Measurements from ENCODE around the gene GAREM2.

Gene GAREM2

DNA sequence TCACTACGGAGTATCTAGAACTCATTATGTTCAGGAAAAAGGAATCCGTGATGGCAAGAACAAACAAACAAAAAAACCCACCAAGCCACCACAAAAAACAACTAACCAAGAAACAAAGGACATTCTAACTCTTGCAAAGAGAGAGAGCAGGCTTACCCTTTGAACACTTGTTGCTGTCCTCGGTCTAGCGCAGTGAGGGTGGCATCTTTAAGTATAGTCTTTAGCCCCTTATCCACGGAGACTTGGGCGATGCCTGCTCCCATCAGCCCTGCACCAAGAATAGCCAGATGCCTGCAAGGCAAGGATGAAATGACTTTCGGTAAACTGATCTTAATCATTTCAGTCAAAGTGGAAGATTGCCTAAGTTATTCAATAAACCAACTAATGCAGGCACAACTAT lies 31.0 kb downstream of the GAREM2 start:
- no peak overlapping the region for H3K4me3 ChIP-seq (replicated peaks; ENCODE audit: low read depth, low read length)
- no peak for DNase-seq (ENCODE audit: extremely low read depth, low read depth)
- TF ChIP-seq, protein P1, sequence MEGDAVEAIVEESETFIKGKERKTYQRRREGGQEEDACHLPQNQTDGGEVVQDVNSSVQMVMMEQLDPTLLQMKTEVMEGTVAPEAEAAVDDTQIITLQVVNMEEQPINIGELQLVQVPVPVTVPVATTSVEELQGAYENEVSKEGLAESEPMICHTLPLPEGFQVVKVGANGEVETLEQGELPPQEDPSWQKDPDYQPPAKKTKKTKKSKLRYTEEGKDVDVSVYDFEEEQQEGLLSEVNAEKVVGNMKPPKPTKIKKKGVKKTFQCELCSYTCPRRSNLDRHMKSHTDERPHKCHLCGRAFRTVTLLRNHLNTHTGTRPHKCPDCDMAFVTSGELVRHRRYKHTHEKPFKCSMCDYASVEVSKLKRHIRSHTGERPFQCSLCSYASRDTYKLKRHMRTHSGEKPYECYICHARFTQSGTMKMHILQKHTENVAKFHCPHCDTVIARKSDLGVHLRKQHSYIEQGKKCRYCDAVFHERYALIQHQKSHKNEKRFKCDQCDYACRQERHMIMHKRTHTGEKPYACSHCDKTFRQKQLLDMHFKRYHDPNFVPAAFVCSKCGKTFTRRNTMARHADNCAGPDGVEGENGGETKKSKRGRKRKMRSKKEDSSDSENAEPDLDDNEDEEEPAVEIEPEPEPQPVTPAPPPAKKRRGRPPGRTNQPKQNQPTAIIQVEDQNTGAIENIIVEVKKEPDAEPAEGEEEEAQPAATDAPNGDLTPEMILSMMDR (IDR thresholded peaks at IDR 0.05; ENCODE audit: low read depth, low read length, missing control alignments) = no peak

DNA sequence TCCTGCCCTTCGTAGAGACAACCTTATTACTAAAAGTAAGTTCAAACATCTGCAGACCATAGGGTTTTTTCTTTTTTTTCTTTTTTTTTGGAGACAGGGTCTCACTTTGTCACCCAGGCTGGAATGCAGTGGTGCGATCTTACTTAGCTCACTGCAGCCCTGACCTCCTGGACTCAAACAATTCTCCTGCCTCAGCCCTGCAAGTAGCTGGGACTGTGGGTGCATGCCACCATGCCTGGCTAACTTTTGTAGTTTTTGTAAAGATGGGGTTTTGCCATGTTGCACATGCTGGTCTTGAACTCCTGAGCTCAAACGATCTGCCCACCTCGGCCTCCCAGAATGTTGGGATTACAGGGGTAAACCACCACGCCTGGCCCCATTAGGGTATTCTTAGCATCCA lies 39.1 kb downstream of the GAREM2 start:
- DNase-seq (ENCODE audit: extremely low read depth, low read depth) = no peak
- H3K4me3 ChIP-seq (replicated peaks; ENCODE audit: low read depth, low read length) = no peak overlapping the region
- TF ChIP-seq, protein P1 (IDR thresholded peaks at IDR 0.05; ENCODE audit: low read depth, low read length, missing control alignments) = no peak

DNA sequence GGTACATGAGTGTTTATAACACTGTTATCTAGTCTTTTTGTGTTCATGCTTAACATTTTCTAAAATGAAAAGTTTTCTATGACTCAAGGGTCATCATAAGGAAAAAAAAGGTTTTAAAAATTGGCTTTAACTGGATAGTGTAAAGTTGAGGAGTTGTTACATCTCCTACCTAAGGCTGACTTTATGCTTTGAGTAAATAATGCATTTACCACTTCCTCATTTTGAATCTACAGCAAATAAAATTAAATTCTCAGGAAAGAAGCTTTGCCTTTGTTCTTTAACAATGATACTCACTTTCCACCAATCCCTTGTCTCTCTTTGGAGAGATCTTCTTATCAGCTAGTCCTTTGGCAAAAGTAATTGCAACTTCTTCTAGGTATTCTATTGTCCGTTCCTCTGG lies 41.9 kb downstream of the GAREM2 start:
- no peak overlapping the region for H3K4me3 ChIP-seq (replicated peaks; ENCODE audit: low read depth, low read length)
- DNase-seq (ENCODE audit: extremely low read depth, low read depth) = no peak
- TF ChIP-seq, protein P1 (IDR thresholded peaks at IDR 0.05; ENCODE audit: low read depth, low read length, missing control alignments) = no peak

DNA sequence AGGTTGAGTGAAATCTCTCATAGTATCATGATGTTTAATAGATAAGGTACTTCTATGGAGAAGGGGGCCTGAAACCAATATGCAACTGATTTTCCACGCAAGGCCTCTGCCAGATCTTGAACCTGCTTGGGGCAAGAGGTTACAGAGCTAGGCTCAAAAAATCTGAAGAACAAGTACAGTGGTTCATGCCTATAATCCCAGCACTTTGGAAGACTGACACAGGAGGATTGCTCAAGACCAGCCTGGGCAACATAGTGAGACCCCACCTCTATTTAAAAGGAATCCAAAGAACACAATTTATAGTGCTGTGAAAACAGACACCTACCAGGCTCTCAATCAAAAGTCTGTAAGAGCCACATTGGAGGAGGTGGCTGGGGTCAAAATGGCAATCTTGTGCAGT lies 42.9 kb downstream of the GAREM2 start:
- no peak overlapping the region for H3K4me3 ChIP-seq (replicated peaks; ENCODE audit: low read depth, low read length)
- DNase-seq (ENCODE audit: extremely low read depth, low read depth) = no peak
- TF ChIP-seq, protein P1 (IDR thresholded peaks at IDR 0.05; ENCODE audit: low read depth, low read length, missing control alignments) = no peak

DNA sequence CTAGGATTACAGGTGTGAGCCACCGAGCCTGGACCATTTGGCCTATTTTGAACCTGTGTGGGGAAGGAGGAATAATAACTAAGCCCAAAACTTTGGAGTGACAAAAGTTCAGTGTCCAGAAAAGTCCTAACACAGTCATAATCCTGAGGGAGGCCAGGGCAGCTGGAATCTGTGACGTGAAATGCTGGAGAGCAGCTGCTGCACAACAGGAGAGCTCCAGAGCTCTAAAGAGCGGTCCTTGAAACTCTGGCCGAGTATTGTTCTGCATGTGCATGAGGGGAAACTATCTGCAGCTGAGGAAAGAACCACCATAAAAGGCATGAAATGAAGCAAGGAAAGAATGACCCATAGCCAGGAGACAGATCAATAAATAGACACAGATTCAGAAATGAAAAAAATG lies 43.7 kb downstream of the GAREM2 start:
- TF ChIP-seq, protein P1 (IDR thresholded peaks at IDR 0.05; ENCODE audit: low read depth, low read length, missing control alignments) = no peak
- no peak for DNase-seq (ENCODE audit: extremely low read depth, low read depth)

DNA sequence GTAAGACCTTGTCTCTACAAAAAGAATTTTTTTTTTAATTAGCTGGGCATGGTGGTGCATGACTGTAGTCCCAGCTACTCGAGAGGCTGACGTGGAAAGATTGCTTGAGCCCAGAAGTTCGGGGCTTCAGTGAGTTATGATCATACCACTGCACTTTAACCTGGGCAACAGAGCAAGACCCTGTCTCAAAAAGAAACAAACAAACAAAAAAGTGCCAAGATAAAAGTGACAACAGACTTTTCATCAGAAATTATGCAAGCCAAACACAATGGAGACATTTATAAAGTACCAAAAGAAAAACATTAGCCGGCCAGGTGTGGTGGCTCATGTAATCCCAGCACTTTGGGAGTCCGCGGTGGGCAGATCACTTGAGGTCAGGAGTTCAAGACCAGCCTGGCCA lies 44.8 kb downstream of the GAREM2 start:
- H3K4me3 ChIP-seq (replicated peaks; ENCODE audit: low read depth, low read length) = no peak overlapping the region
- no peak for DNase-seq (ENCODE audit: extremely low read depth, low read depth)
- TF ChIP-seq, protein P1 (IDR thresholded peaks at IDR 0.05; ENCODE audit: low read depth, low read length, missing control alignments) = no peak

More for the DNA sequence above, 43.7 kb downstream of the GAREM2 start:
- no peak overlapping the region for H3K4me3 ChIP-seq (replicated peaks; ENCODE audit: low read depth, low read length)

DNA sequence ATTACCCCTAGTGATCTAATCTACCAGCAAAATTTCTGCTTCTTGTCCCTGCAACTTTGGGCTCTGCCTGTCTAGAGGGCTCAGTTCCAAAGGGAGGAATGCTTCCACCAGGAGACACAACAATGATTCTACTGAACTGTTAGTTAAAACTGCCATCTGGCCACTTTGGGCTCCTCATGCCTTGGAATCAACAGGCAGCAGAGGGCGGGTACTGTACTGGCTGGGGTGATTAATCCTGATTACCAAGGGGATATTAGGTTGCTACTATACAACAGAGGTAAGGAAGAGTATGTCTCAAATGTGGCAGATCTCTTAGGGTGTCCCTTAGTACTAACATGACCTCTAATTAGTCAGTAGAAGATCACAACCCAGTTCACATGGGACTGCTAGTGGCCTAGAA lies 50.1 kb downstream of the GAREM2 start:
- DNase-seq (ENCODE audit: extremely low read depth, low read depth) = no peak
- H3K4me3 ChIP-seq (replicated peaks; ENCODE audit: low read depth, low read length) = no peak overlapping the region
- TF ChIP-seq, protein P1 (IDR thresholded peaks at IDR 0.05; ENCODE audit: low read depth, low read length, missing control alignments) = no peak

All from HFF-Myc (cell line).